Right lobe of liver (tissue), 6 donors: Measurements from ENCODE around the gene TRPV2. TPM values are rescaled to one million over a fixed set of nuclear protein-coding genes. Genes with fewer than 3 reads are reported as not detected.

Source experiments
- ATAC-seq, 4 donors: fragments of 200-7000 bp; cut with Tn5 transposase; one replicate each; pipeline ENCODE4 v1.9.1; 2020; ENCODE audit warnings: mild to moderate bottlenecking in 4 of 4, moderate library complexity in 4 of 4
- DNase-seq, 3 donors: peaks; one replicate each; pipeline ENCODE4 v3.0.0-alpha.2; 2020
- H3K27ac ChIP-seq, 3 donors: fragments of 200-600 bp; one replicate each; pipeline ENCODE4 v1.8.0; 2022
- H3K27me3 ChIP-seq, 2 donors: fragments of 200-600 bp; one replicate each; pipeline ENCODE4 v1.8.0; 2022
- H3K36me3 ChIP-seq, 4 donors: fragments of 200-600 bp; sonication (generic) in 1 of 4; one replicate each; pipeline versions ENCODE4 v1.5.1 to v1.8.0; 2017 to 2022; ENCODE audit warnings: control low read depth in 1 of 4
- H3K4me1 ChIP-seq, 4 donors: fragments of 200-600 bp; sonication (generic) in 1 of 4; one replicate each; pipeline versions ENCODE4 v1.5.1 to v1.8.0; 2017 to 2022; ENCODE audit warnings: control low read depth in 1 of 4
- H3K4me3 ChIP-seq, 3 donors: fragments of 200-600 bp; one replicate each; pipeline ENCODE4 v1.8.0; 2022
- H3K9me3 ChIP-seq, 4 donors: fragments of 200-600 bp; sonication (generic) in 1 of 4; one replicate each; pipeline versions ENCODE4 v1.5.1 to v1.8.0; 2017 to 2022; ENCODE audit warnings: control low read depth in 1 of 4
- CTCF ChIP-seq, 4 donors: fragments of 200-600 bp in 3 of 4; fragments of 450-650 bp in 1 of 4; IDR thresholded peaks; one replicate each; pipeline versions ENCODE4 v1.5.1 to v1.8.0; 2016 to 2022; ENCODE audit warnings: antibody characterized with exemption in 4 of 4, mild to moderate bottlenecking in 2 of 4
- POLR2A ChIP-seq: fragments of 450-650 bp; IDR thresholded peaks from one replicate; pipeline ENCODE4 v1.6.1; 2017; ENCODE audit warnings: antibody characterized with exemption, mild to moderate bottlenecking
- WGBS: methylation state at CpG from one replicate; pipeline ENCODE4 v1.1.6; 2018; ENCODE audit warnings: low coverage, low lambda C conversion rate; ENCODE audit not compliant: insufficient coverage; ENCODE audit errors: missing lambda C conversion rate; 5-methylcytosine and 5-hydroxymethylcytosine counted together
- intact Hi-C, 2 donors: fragments of 100-400 bp; cut with DNase I; formaldehyde crosslinking; loops; one replicate each; pipeline versions ENCODE4 v1.11.2 to v1.14.1; 2022
- long read RNA-seq: library from polyadenylated mRNA; unstranded; transcript quantifications from one replicate; pipeline ENCODE4 v2.0.0, GENCODE V29; 2019
- total RNA-seq, 6 experiments: library from RNA; depleted of rRNA in 2 of 6; stranded (reverse); fragments of >200 nt in 2 of 6; fragmentation: NEBNext Ultra II Directional in 3 of 6; extraction: Animal tissue kit (Norgen Biotek cat#: 25700) in 3 of 6; gene quantifications; one replicate each; pipeline versions ENCODE4 v1.1.0 to v1.2.4, GENCODE V29; 2016 to 2023
- donor health status: DM: no; HTN: yes; CAD: no.
- donor health status: DM: no; HTN: no; CAD: no.
- donor health status: DM: no; HTN: no; CAD: no.
- donor health status: DM: no; HTN: yes; CAD: no.
- donor health status: DM: no; HTN: yes; CAD: no.

Gene TRPV2
- total RNA-seq = 1 to 10 TPM; 3.3 to 8.2 (median 4.8) TPM
- long read RNA-seq, partial matches to known transcripts = 1 of 3 reads
- long read RNA-seq, other reads (novel, unspliced or antisense) = 1 of 3 reads

- Histone ChIP-seq H3K9me3 (no peaks in the 10 kb centered on the region), H3K4me3 (peak within 1 kb of the TSS; percentile 40 to 52 (median 41)), H3K4me1 (no peaks in the 10 kb centered on the region), H3K36me3 (no peaks in the 10 kb centered on the region), H3K27ac (peak within 1 kb of the TSS; percentile 57 to 72 (median 70)), H3K27me3 (no peaks in the 10 kb centered on the region)
- 55% methylated on average over 8 of the region's 21 CpGs for WGBS
- TF ChIP-seq POLR2A = no peak
- peak; percentile 45 to 60 (median 57) for TF ChIP-seq CTCF (IDR thresholded peaks at IDR 0.05)
- intact Hi-C loops = loop anchor here in 1 of 2 donors (10.0 kb wide), 1 partner anchor 50 kb away; no protein-coding TSS in a partner anchor
- DNase-seq (peak in 1 of 3 donors; percentile 57), ATAC-seq (peak; percentile 77 to 86 (median 78))
Measured at GRCh38 chr17:16415031-16415924, at the start of gene TRPV2. Gene TRPV2, plus strand, starts transcription at chr17:16415571. Its CDS starts 2,098 bp downstream, at chr17:16417669.

- TF ChIP-seq POLR2A (no peak), CTCF (IDR thresholded peaks at IDR 0.05) (no peak)
- Histone ChIP-seq H3K4me3 (no peak overlapping the region), H3K36me3 (no peaks in the 10 kb centered on the region), H3K27ac (no peak overlapping the region), H3K4me1 (no peaks in the 10 kb centered on the region), H3K9me3 (no peaks in the 10 kb centered on the region), H3K27me3 (no peaks in the 10 kb centered on the region)
- WGBS = 53% methylated on average over 5 of the region's 5 CpGs
- intact Hi-C loops = no loop called here
- no peak for DNase-seq
- peak in 1 of 4 donors; percentile 34 for ATAC-seq
Measured at GRCh38 chr17:16371742-16372141, 43.6 kb upstream of the TRPV2 start.

GRCh38 chr17:16374146-16374938 lies 41.0 kb upstream of the TRPV2 start:
- TF ChIP-seq CTCF (IDR thresholded peaks at IDR 0.05) (no peak), POLR2A (no peak)
- DNase-seq = no peak
- H3K27me3 ChIP-seq = no peaks in the 10 kb centered on the region
- H3K36me3 ChIP-seq = no peaks in the 10 kb centered on the region
- 67% methylated on average over 14 of the region's 16 CpGs for WGBS
- H3K4me1 ChIP-seq = peaks cover 0 to 7% (median 0%) of the 10 kb centered on the region in 4 donors
- intact Hi-C loops = no loop called here
- no peaks in the 10 kb centered on the region for H3K9me3 ChIP-seq
- no peak overlapping the region for H3K4me3 ChIP-seq
- H3K27ac ChIP-seq = no peak overlapping the region
- peak; percentile 12 to 64 (median 38) for ATAC-seq

GRCh38 chr17:16377941-16378341 lies 37.4 kb upstream of the TRPV2 start:
- peaks cover 4 to 12% (median 6%) of the 10 kb centered on the region in 4 donors for H3K36me3 ChIP-seq
- ATAC-seq (peak; percentile 25 to 51 (median 38)), DNase-seq (no peak)
- TF ChIP-seq POLR2A (peak; percentile 36), CTCF (IDR thresholded peaks at IDR 0.05) (no peak)
- H3K27ac ChIP-seq = peak overlapping the region; percentile 78 to 100 (median 84)
- H3K4me3 ChIP-seq = no peak overlapping the region
- intact Hi-C loops = no loop called here
- peaks cover 0 to 13% (median 0%) of the 10 kb centered on the region in 4 donors for H3K4me1 ChIP-seq
- 28% methylated on average over 2 of the region's 2 CpGs for WGBS
- no peaks in the 10 kb centered on the region for H3K9me3 ChIP-seq
- H3K27me3 ChIP-seq = no peaks in the 10 kb centered on the region
